GM19025 (cell line): ENCODE results near the gene MTOR.

Source experiments
- ATAC-seq: cut with Tn5 transposase; IDR thresholded peaks from one replicate; pipeline ENCODE4 v1.9.1; 2021; ENCODE audit warnings: mild to moderate bottlenecking, low read depth, moderate library complexity; ENCODE audit not compliant: unreplicated experiment

Gene MTOR

DNA sequence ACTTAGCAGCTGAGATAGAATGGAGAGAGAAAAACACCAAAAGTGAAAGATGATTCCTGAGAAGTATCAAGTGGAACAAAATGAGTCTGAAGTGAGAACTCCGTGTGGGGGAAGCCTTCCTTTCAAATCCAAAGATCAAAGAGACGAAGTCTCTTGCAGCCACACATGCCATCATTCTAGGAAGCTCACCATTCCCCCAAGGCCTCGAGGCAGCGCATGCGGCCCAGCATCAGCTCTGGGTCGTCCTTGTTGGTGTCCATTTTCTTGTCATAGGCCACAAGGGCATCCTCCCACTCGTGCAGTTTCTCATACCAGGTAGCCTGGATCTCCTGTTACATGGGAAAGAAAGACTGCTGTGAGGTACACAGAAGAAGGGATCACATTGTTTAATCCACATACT lies 105.4 kb downstream of the MTOR start:
- ATAC-seq = no peak

DNA sequence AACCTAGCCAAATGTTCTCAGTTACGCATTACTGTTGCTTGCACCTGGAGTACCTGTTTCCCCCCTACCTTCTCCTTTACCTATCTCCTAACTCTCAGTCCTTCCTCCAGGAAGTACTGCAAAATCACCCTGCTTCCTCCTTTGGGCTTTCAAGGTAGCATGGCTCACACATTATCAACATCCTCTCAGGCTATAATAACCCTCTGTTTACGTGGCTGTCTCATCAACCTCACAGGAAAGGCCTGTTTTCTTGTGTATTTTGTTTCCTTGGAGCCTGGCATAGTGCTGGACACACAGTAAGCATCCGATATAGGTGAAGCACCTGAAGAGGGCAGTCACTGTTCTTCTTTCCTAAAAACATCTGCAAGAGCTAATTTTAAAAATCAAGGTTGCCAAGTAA lies 105.9 kb downstream of the MTOR start:
- no peak for ATAC-seq

DNA sequence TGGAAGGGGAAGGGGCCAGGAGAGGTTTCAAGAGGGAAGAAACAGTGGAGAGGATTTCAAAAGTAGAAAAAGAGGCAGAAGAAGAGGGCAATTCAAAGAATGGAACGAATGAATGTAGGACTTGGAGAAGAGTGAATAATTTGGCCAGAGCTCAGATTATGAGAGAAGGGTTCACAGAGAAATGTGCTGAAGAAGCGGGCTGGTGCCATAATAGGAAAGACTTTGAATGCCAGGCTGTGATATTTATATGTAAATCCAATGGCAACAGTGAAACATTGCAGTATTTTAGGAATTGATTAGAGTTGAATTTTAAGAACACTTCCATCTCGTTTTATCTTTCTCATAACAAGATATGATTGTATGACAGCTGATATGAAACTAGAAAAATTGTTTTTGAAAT lies 109.2 kb downstream of the MTOR start:
- ATAC-seq = no peak

- ATAC-seq = no peak
Measured at GRCh38 chr1:11152755-11153154, 109.6 kb downstream of the MTOR start.

DNA sequence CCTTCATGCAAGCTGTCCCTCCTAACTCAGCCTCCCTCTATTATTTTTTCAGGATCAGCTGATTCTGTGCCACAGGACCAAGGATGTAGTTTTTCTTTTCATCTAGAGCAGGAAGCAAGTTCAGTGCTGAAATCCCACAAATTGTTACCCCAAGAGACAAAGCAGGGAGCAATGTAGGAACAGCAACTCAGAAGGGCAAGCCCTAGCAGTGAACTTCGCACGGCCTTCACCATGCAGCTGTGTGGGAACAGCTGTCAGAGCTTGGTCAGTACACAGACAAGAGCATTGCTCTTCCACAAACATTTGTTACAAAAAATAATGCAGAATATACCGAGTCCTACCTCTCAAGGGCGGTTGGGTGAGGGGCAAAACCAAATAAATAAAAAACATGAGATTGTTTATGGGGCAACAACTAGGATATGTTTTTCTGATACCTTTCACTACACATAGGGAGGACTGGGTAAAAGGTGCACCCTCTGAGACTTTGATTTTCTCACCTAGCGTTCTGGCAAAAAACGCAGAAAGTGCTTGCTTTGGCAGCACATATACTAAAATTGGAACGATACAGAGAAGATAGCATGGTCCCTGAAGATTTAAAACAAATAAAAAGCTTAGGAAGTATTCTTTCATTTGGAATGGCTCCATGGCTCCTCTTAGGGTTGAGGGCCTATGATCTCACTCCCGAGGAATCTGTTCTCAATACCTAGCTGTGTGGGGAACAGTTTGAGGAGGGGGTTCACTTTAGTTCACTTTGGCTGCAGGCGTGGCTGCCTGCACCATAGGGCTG lies 110.3 kb downstream of the MTOR start:
- no peak for ATAC-seq

DNA sequence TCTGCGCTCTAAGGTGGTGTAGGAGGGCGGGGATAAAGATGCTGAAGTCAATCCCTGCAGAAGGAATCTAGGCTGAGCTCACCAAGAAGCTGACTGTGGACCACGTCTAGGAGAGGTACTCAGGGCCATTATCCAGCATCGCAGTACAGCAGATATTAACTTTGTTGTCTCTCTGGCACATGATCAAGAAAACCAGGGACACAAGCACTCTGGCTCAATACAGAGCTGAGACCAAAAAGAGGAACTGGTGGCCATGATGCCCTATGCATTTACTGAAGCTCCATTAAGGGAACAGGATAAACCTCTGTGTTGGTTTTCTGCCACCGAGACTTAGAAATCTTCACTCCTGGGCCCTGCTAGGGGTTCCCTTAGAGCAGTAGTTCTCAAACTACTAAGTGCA lies 111.2 kb downstream of the MTOR start:
- no peak for ATAC-seq

DNA sequence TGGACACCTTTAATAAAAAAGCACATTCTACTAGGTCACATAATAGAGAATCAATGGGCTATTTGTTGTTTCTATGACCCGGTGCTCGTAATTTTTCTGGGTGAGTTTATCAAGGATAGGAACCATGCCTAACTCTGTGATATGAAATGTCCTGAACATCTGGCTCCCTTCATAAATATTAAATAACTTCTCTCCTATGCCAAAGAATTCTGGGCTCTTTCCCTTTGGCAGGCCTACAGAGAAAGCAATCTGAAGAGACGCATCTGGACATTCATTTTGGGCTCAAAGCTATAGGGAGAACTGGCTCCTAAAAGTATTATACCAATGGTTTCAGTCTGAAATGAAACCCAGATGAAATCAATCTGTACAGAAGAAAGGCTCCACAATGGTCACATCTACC lies 112.0 kb downstream of the MTOR start:
- no peak for ATAC-seq

DNA sequence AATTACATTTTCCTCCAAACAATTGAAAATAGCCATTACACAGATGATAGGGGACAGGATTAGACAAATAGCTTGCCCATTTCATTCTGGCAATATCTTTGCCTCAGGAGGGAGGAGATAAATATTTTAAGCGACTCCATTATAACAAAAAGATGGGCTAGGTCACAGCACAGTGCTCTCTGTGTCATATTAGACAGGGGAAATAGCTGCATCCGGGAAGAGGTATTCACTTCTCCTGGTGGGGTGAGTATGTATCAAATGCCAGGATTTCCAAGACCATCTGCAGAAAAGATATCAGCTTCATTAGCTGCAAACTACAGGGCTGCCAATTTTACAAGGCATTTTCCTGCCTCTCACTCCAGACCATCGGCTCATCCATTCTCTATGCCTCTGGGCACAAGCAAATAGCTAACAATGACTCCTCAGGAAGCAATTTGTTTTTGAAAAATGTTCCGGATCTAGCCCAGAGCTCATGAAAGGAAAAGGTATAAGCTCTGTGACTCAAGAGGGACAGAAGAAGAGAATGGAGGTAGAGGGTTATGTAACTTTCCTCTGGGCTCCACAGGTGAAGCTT lies 115.1 kb downstream of the MTOR start:
- no peak for ATAC-seq

DNA sequence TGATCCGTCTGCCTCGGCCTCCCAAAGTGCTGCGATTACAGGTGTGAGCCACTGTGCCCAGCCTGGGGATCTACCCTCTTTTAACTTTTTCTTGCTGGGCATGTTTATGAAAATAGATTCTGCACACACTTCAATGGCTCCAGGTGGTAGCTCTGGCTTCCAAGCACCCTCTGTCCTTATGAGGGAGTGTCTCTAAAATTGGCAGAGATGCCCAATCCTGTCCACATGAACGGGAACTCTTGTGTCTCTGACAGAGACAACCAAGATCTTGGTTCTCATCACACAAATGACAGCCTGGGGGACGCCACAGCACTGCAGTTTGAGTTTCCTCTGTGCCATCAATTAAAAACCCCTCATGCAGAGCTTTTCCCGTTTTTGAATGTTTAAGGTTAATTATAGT lies 116.6 kb downstream of the MTOR start:
- no peak for ATAC-seq

DNA sequence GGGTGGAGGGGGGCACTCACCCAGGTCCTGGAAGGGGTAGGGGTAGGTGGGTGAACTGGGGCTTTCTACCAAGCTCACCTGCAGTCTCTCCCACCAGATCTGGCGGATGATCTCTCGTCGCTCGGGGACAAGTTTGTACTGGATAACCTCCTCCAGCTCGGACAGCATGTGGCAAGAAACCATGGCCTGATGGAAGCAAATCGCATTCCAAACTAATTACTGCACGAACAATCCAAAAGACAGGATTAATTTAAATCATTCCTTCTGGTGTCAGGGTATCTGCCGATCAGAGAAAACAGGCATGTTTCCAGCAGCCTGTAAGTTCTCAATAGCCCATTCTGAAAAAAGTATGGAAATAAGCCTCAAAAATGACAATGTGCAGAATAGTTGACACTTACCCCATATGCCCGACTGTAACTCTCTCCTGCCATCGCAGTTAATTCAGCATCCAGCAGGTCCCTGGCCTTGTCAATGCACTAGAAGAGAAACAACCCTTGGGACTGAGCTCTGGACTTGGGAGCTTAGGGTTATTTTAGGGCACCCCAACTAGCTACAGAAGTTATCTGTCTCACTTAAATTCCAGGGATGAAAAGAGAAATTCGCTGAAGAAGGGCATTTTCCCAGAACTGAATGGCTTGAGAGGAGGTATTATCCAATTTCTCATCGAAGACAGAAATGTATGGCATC lies 117.6 kb downstream of the MTOR start:
- ATAC-seq = no peak

DNA sequence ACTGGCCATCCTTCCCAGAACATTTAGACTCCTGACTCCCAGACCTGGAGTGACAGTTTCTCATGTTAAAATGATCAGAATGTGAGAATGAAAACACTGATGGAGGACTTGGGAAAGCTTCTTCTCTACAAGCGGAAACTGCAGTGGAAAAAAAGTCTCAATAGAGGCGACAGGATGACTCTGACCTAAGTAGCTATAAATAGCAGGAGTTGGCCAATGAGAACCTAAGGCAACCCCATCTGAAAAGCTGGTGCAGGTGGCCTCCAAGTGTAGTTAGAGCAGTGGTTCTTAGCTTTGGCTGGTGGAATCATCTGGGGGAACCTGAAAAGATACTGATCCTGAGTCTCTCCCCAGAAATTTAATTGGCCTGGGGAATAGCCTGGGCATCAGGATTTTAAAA lies 118.4 kb downstream of the MTOR start:
- ATAC-seq = no peak

DNA sequence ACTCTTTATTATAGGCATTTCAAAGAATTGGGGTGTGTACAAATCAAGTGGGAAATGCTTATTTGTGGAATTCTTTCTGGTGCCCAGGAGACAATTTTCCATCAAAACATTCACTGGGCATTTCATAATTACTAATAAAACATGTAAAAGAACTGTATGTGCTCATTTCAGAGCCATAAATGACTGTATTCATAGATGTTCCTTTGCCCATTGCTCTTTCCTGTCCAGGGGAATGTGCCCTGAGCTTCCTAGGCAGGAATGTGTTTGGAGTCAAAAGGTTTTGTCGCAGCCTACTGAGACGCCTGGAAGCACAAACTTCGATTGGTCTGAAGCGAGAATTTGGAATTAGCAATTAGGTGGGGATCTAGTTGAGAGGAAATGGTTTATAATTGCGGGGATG lies 119.0 kb downstream of the MTOR start:
- no peak for ATAC-seq

DNA sequence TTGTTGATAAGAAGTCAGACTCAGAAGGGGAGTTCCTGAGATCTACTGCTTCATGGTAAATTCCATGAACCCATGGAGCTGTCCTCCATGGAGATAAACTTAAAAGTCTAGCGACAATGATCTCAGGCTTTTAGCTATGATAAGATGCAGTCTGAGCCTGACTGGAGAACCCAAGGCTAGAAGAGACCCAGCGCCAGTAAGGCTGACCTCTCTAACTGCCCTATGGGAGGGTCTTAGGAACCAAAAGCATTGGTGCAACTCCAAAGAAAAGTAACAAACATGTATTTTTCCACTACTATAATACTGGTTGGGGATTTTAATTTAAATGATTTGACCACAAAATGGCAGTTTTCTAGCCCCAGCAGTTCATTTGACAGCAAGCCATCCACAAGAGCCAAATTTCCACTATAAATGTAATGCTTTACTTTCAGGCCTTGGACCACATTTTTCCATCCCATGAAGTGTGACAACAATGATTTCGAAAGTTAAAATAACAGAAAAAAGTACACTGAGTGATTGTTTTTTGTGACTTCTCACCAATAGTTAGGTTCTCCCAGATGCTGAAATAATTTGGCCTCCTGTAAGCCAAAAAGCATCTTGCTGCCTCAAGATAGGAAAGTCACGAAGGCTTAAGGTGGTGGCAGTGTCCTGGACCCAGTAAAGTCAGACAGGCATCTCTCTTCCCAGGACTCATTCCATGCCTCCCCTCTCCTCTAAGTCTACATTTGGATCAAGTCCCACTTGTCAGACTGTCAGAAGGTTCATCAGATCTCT lies 119.5 kb downstream of the MTOR start:
- no peak for ATAC-seq

- no peak for ATAC-seq
Measured at GRCh38 chr1:11138952-11139351, 123.4 kb downstream of the MTOR start.

DNA sequence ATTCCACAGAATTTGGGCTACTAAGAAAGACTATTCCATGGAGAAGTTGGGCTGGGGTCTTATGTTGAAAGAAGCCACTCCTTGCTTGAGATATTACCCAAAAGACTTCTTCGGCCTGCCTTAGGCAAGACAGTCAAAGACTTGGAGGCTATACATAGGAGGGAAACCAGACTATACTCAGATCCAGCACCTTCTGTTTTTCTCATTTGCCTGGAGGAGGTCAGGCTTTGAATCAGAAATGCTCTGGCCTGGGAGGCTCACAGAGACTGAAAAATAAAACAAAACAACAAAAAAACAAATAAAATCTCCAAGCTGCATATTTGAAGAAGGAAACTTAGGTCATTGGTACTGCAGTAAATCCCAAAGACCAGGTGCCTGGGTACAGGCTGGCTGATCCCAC lies 124.3 kb downstream of the MTOR start:
- no peak for ATAC-seq

DNA sequence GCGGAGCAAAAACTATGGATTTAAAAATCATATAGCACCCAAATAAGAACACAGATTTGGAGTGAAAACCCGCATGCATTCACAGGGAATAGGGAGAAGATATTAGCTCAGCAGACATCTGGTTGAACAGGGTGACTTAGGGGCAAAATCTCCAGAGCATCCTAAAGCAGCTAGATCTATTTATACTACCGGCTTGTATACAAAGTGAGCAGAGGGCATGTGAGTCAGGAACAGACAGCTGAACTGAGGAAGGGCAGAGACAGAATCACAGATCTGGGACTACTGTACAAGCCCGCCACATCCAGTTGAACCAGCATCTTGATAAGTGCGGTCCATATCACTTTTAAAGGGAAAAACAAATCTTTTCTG lies 127.5 kb downstream of the MTOR start:
- no peak for ATAC-seq

GRCh38 chr1:11134251-11134897 lies 128.0 kb downstream of the MTOR start:
- ATAC-seq = no peak

DNA sequence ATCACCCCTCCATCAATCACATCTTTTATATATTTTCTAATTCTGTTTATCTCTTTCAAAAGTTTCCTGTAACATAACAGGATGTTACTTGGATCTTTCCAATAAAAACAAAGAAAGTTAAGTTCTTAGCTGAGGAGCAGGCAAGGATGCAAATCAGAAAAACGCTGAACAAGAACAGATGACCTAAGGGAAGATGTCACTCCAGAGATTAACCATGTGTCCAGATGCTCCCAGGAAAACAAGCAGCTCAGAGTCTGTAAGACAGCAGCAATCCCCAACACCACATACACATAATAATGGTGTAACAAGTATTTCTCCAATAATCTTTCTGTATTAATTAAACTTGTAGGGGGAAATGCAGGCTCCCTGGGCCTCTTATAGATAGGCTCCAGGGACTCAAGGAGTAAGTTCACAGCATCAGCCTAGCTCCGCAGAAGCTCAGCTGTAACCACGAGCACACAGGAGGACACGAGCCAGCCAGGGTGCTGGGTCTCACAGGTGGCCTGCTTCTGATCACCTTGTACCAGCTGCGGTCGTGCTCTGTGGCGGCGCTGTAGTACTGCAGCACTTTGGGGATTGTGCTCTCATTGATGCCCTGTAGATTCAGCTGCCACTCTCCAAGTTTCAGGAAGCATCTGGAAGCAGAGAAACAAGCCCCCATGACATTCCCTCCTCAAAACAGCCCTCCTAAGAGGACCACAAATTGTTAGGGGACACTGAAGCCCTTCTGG lies 129.6 kb downstream of the MTOR start:
- ATAC-seq = no peak

GRCh38 chr1:11131816-11132215 lies 130.5 kb downstream of the MTOR start:
- no peak for ATAC-seq

DNA sequence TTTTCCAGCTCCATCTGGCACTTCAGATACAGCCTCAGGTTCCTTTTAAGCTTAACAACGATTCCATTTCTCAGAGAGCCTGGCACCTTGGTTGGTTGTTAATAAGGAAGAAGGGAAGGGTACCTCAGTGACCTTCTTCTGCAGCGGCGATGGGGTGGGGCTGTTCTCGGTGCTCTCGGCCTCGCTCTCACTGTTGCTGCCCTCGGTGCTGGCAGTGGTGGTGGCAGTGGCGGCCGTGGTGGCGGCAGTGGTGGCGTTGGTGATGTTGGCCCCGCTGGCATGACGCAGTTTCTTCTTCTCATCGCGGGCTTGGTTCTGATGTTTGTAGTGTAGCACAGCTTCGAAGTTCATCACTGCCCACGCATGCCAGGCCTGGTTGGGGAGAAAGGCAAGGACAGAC lies 131.9 kb downstream of the MTOR start:
- ATAC-seq = no peak
